ENCODE results near the gene NEDD9. TPM values are rescaled to one million over a fixed set of nuclear protein-coding genes. Genes with fewer than 3 reads are reported as not detected.

Gene NEDD9
- total and polyA plus RNA-seq, 4 donors, result 7.5 to 16.8 (median 11.7) TPM

GRCh38 chr6:11189865-11190624 lies 42.4 kb downstream of the NEDD9 start:
- H3K9ac ChIP-seq (ENCODE audit: low read depth in 1 of 2, low read length in 2 of 2), result no peak overlapping the region
- H3K27me3 ChIP-seq (ENCODE audit: control insufficient read depth in 4 of 4, insufficient read depth in 4 of 4, low read length in 3 of 4), result no peaks in the 10 kb centered on the region
- 98% methylated on average over 21 of the region's 21 CpGs for WGBS
- no peak for DNase-seq (ENCODE audit: low spot score)
- H3K36me3 ChIP-seq (ENCODE audit: control insufficient read depth in 4 of 4, insufficient read depth in 3 of 4, low read depth in 1 of 4, low read length in 3 of 4), result peaks cover 5 to 25% (median 18%) of the 10 kb centered on the region in 4 donors
- no peak for TF ChIP-seq SP1 (IDR thresholded peaks at IDR 0.05)
- TF ChIP-seq RAD21 (IDR thresholded peaks at IDR 0.05), result no peak
- no peak for TF ChIP-seq NR2F2 (IDR thresholded peaks at IDR 0.05)
- TF ChIP-seq REST (IDR thresholded peaks at IDR 0.05), result no peak
- TF ChIP-seq YY1 (IDR thresholded peaks at IDR 0.05), result no peak
- TF ChIP-seq EGR1 (IDR thresholded peaks at IDR 0.05; ENCODE audit: low read depth in 2 of 2), result no peak
- TF ChIP-seq FOXA2 (IDR thresholded peaks at IDR 0.05), result no peak
- TF ChIP-seq TAF1 (conservative IDR thresholded peaks at IDR 0.05), result no peak
- TF ChIP-seq ATF3 (IDR thresholded peaks at IDR 0.05), result no peak
- TF ChIP-seq HNF4A (conservative IDR thresholded peaks at IDR 0.05), result no peak
- TF ChIP-seq RXRA (IDR thresholded peaks at IDR 0.05), result no peak
- TF ChIP-seq JUND (IDR thresholded peaks at IDR 0.05), result no peak
- TF ChIP-seq CTCF (IDR thresholded peaks at IDR 0.05; ENCODE audit: low read depth, low read length, missing input control), result no peak
- no peak for TF ChIP-seq FOXA1 (IDR thresholded peaks at IDR 0.05)
- no peak for TF ChIP-seq MAX (IDR thresholded peaks at IDR 0.05)
- no peak for TF ChIP-seq GABPA (IDR thresholded peaks at IDR 0.05 in 1 of 2, conservative IDR thresholded peaks at IDR 0.05 in 1 of 2)
- TF ChIP-seq HNF4G (IDR thresholded peaks at IDR 0.05), result no peak
- peaks cover 0 to 8% (median 2%) of the 10 kb centered on the region in 4 donors for H3K4me1 ChIP-seq (ENCODE audit: control insufficient read depth in 4 of 4, insufficient read depth in 4 of 4, low read length in 3 of 4)
- H3K9me3 ChIP-seq (ENCODE audit: control insufficient read depth in 4 of 4, low read length in 3 of 4), result no peaks in the 10 kb centered on the region
- no peak overlapping the region for H3K4me3 ChIP-seq (ENCODE audit: low read depth in 1 of 3, low read length in 3 of 3)
- H3K27ac ChIP-seq (ENCODE audit: low read depth in 1 of 2, low read length in 2 of 2), result no peak overlapping the region

All from liver (tissue), 9 donors.